Stimulated activated CD8-positive, alpha-beta memory T cell treated with anti-CD3 and anti-CD28 coated beads, Interleukin-4, amount 100 ng/mL, for 48 hours (primary cell): ENCODE measurements around the gene ST3GAL5.
"Not testable (repeated sequence)": the region's sequence is repeated elsewhere in the genome, so short reads cannot be mapped to it uniquely, and the experiment has no call there.

Experiments used
- DNase-seq: peaks from one replicate; pipeline ENCODE4 v3.0.0-alpha.2; 2020

The ST3GAL5 gene

GRCh38 chr2:85888684-85889626 lies at the start of gene ST3GAL5:
ST3GAL5 (minus strand) TSS chr2:85888990; CDS start chr2:85888905, 85 bp downstream.
- DNase-seq = peak; percentile 96

- no peak for DNase-seq
These were observed 49.7 kb upstream of the ST3GAL5 start for GRCh38 chr2:85938456-85938855.

- DNase-seq = no peak
These were observed 48.3 kb upstream of the ST3GAL5 start for GRCh38 chr2:85937069-85937439.

GRCh38 chr2:85936421-85937068 lies 47.8 kb upstream of the ST3GAL5 start:
- DNase-seq = no peak

- DNase-seq = no peak
These were observed 47.0 kb upstream of the ST3GAL5 start for GRCh38 chr2:85935746-85936208.

GRCh38 chr2:85935170-85935745 lies 46.5 kb upstream of the ST3GAL5 start:
- no peak for DNase-seq

- DNase-seq = no peak
These were observed 45.2 kb upstream of the ST3GAL5 start for GRCh38 chr2:85933753-85934594.

GRCh38 chr2:85931151-85931550 lies 42.4 kb upstream of the ST3GAL5 start:
- DNase-seq = not testable (repeated sequence)

GRCh38 chr2:85930129-85931124 lies 41.6 kb upstream of the ST3GAL5 start:
- no peak for DNase-seq

- no peak for DNase-seq
These were observed 40.6 kb upstream of the ST3GAL5 start for GRCh38 chr2:85929096-85930050.

- no peak for DNase-seq
These were observed 38.3 kb upstream of the ST3GAL5 start for GRCh38 chr2:85926931-85927661.

GRCh38 chr2:85926526-85926925 lies 37.7 kb upstream of the ST3GAL5 start:
- no peak for DNase-seq

GRCh38 chr2:85925216-85925671 lies 36.5 kb upstream of the ST3GAL5 start:
- DNase-seq = no peak

- DNase-seq = no peak
These were observed 35.7 kb upstream of the ST3GAL5 start for GRCh38 chr2:85924522-85924921.

GRCh38 chr2:85922199-85922598 lies 33.4 kb upstream of the ST3GAL5 start:
- no peak for DNase-seq

- DNase-seq = no peak
These were observed 32.9 kb upstream of the ST3GAL5 start for GRCh38 chr2:85921659-85922058.

GRCh38 chr2:85920810-85921545 lies 32.2 kb upstream of the ST3GAL5 start:
- DNase-seq = no peak
